Upper lobe of left lung (tissue), 4 donors: ENCODE results near the gene CCDC142.

Source experiments
- EP300 ChIP-seq, 4 donors: sonication (generic); formaldehyde crosslinking; IDR thresholded peaks; one replicate each; pipeline ENCODE4 v1.5.1; 2017; ENCODE audit warnings: antibody characterized with exemption in 4 of 4, control low read depth in 2 of 4
- POLR2AphosphoS5 ChIP-seq, 2 donors: sonication (generic); formaldehyde crosslinking; IDR thresholded peaks; one replicate each; pipeline ENCODE4 v1.5.1; 2017; ENCODE audit warnings: antibody characterized with exemption in 2 of 2
- TF ChIP-seq, protein P1 (sequence below), 6 experiments: fragments of 450-650 bp in 4 of 6; fragments of 200-600 bp in 2 of 6; sonication (generic) in 2 of 6; IDR thresholded peaks; one replicate each; pipeline ENCODE4 v1.5.1; 2016 to 2019; ENCODE audit warnings: antibody characterized with exemption in 6 of 6

DNA sequence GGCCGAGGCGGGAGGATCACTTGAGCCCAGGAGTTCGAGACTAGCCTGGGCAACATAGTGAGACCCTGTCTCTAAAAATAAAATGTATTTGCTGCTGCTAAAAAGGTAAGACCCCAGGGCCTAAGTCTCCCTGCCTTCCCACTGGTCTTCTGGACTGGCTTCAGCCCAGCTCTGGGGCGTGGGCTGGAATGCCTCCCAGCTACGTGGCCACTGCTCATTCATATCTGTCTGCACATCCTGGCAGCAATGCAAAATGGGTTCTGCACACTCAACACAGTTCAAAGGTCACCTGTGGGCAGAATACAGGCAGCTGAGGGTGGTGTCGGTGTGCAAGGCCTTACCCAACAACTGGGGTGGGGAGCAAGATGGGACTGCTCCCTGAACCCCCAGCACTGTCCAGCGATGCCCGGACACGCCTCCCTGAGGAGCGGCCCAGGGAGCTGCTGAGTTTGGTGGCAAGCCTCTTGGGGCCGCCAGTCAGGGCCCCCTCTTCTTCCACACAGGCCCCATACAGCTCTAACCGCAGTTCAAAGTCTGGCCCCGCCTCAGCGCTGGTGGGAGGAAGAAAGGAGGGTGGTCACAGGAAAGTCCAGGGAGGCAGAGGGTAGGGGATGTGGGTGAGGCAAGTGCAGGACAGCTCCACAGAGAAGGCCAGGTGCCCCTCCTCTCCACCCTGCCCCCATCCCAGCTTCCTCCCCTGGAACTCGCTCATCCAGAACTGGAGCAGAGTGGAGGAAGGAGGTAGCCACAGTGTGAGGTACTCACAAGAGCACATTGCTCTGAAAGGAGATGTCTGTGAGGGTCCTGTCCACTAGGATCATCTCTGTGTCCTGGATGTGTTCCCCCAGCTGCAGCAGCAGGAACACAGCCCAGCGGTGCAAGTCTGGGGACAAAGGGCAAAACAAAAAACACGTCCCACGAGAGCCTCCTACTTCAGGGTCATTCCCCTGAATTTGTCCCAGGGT is 53.0 kb downstream of the CCDC142 start:
- TF ChIP-seq, protein P1, sequence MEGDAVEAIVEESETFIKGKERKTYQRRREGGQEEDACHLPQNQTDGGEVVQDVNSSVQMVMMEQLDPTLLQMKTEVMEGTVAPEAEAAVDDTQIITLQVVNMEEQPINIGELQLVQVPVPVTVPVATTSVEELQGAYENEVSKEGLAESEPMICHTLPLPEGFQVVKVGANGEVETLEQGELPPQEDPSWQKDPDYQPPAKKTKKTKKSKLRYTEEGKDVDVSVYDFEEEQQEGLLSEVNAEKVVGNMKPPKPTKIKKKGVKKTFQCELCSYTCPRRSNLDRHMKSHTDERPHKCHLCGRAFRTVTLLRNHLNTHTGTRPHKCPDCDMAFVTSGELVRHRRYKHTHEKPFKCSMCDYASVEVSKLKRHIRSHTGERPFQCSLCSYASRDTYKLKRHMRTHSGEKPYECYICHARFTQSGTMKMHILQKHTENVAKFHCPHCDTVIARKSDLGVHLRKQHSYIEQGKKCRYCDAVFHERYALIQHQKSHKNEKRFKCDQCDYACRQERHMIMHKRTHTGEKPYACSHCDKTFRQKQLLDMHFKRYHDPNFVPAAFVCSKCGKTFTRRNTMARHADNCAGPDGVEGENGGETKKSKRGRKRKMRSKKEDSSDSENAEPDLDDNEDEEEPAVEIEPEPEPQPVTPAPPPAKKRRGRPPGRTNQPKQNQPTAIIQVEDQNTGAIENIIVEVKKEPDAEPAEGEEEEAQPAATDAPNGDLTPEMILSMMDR (IDR thresholded peaks at IDR 0.05): no peak
- TF ChIP-seq POLR2AphosphoS5 (IDR thresholded peaks at IDR 0.05) (no peak), EP300 (IDR thresholded peaks at IDR 0.05) (no peak)
